ENCODE measurements around the gene HS6ST1. TPM values are rescaled to one million over a fixed set of nuclear protein-coding genes. Genes with fewer than 3 reads are reported as not detected.

Gene HS6ST1
- total and polyA plus RNA-seq, 2 of the 4 experiments (the other 2 are of a cell fraction): 29.9 to 36.9 TPM

GRCh38 chr2:128258218-128258617, 60.5 kb downstream of the HS6ST1 start:
- H3K79me1 ChIP-seq (ENCODE audit: low read depth in 1 of 2, low read length in 2 of 2): peaks cover 0 to 7% of the 10 kb centered on the region in 2 experiments; a peak in 2 of 4 replicates
- intact Hi-C loops (cut with micrococcal nuclease): no loop called here
- H3K36me3 ChIP-seq (ENCODE audit: control insufficient read depth, insufficient read depth, low read length): peaks cover 2% of the 10 kb centered on the region; the same call in 1 of the 2 replicates
- H2BK15ac ChIP-seq (ENCODE audit: low read depth, low read length): no peak overlapping the region
- ATAC-seq (ENCODE audit: low read depth) (no peak), DNase-seq (no peak)
- H3K23ac ChIP-seq (ENCODE audit: low read depth, low read length): no peak overlapping the region
- H3K9me1 ChIP-seq (ENCODE audit: insufficient read depth, low read length): peaks cover 9% of the 10 kb centered on the region; the same call in 1 of the 2 replicates
- H3K27ac ChIP-seq (ENCODE audit: insufficient read depth, low read length): no peak overlapping the region
- H3K56ac ChIP-seq (ENCODE audit: extremely low read depth, insufficient read depth, low read length): no peak overlapping the region
- H2BK120ac ChIP-seq (ENCODE audit: low read depth, low read length): no peak overlapping the region
- ChIA-PET CTCF (interaction anchor here (0.6 kb wide), 1 partner anchor 299 kb away, joined by 4 read pairs; no protein-coding TSS in a partner anchor), POLR2A (ENCODE audit: unreplicated experiment) (no interaction called here)
- no peak overlapping the region for H4K91ac ChIP-seq (ENCODE audit: insufficient read depth, low read depth, low read length)
- peak overlapping the region; percentile 32 for H2AFZ ChIP-seq (replicated peaks; ENCODE audit: low read length, poor library complexity)
- no peak overlapping the region for H2BK5ac ChIP-seq (ENCODE audit: low read depth, low read length, poor library complexity, severe bottlenecking)
- TF ChIP-seq MAFK (IDR thresholded peaks at IDR 0.05; ENCODE audit: low read depth, low read length) (no peak), RCOR1 (IDR thresholded peaks at IDR 0.05; ENCODE audit: insufficient replicate concordance, low read length) (no peak), MXI1 (IDR thresholded peaks at IDR 0.05; ENCODE audit: borderline replicate concordance, low read depth, low read length) (no peak), RAD21 (IDR thresholded peaks at IDR 0.05; ENCODE audit: low read length) (no peak), CHD1 (IDR thresholded peaks at IDR 0.05; ENCODE audit: low read depth, low read length) (no peak), NFE2L2 (IDR thresholded peaks at IDR 0.05; ENCODE audit: low read depth, low read length) (no peak), POLR2A (IDR thresholded peaks at IDR 0.05; ENCODE audit: low read depth, low read length) (no peak), SMC3 (IDR thresholded peaks at IDR 0.05; ENCODE audit: low read depth, low read length) (no peak), CEBPB (IDR thresholded peaks at IDR 0.05; ENCODE audit: low read depth, low read length) (no peak), CTCF (conservative IDR thresholded peaks at IDR 0.05; ENCODE audit: low read depth, low read length) (no peak), RFX5 (IDR thresholded peaks at IDR 0.05; ENCODE audit: low read depth, low read length) (no peak), BHLHE40 (IDR thresholded peaks at IDR 0.05; ENCODE audit: low read depth, low read length) (no peak), FOS (IDR thresholded peaks at IDR 0.05; ENCODE audit: low read depth, low read length) (no peak), MAZ (IDR thresholded peaks at IDR 0.05; ENCODE audit: borderline replicate concordance, low read depth, low read length) (no peak)
- TF ChIP-seq, protein P1, sequence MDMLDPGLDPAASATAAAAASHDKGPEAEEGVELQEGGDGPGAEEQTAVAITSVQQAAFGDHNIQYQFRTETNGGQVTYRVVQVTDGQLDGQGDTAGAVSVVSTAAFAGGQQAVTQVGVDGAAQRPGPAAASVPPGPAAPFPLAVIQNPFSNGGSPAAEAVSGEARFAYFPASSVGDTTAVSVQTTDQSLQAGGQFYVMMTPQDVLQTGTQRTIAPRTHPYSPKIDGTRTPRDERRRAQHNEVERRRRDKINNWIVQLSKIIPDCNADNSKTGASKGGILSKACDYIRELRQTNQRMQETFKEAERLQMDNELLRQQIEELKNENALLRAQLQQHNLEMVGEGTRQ (IDR thresholded peaks at IDR 0.05; ENCODE audit: low read depth, low read length): no peak
- TF ChIP-seq, protein P2, sequence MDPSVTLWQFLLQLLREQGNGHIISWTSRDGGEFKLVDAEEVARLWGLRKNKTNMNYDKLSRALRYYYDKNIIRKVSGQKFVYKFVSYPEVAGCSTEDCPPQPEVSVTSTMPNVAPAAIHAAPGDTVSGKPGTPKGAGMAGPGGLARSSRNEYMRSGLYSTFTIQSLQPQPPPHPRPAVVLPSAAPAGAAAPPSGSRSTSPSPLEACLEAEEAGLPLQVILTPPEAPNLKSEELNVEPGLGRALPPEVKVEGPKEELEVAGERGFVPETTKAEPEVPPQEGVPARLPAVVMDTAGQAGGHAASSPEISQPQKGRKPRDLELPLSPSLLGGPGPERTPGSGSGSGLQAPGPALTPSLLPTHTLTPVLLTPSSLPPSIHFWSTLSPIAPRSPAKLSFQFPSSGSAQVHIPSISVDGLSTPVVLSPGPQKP (IDR thresholded peaks at IDR 0.05; ENCODE audit: borderline replicate concordance, low read depth, low read length): no peak
- H3K14ac ChIP-seq (replicated peaks; ENCODE audit: low read depth, low read length): peak overlapping the region; percentile 51
- no peak overlapping the region for H4K5ac ChIP-seq (ENCODE audit: low read depth, low read length)
- H4K20me1 ChIP-seq (ENCODE audit: insufficient read depth, low read length): peaks cover 3% of the 10 kb centered on the region; the same call in 1 of the 2 replicates
- no peaks in the 10 kb centered on the region for H3K27me3 ChIP-seq (ENCODE audit: control insufficient read depth, insufficient read depth, low read length)
- H3K4me2 ChIP-seq (ENCODE audit: low read depth, low read length): no peak overlapping the region
- H2BK20ac ChIP-seq (ENCODE audit: low read depth, low read length): no peak overlapping the region
- H3K4ac ChIP-seq (ENCODE audit: low read depth, low read length): no peak overlapping the region
- H2AK5ac ChIP-seq (ENCODE audit: low read depth, low read length): no peak overlapping the region
- WGBS, 2 experiments (ENCODE audit: extremely low coverage in 2 of 2, insufficient read length in 1 of 2): 83% methylated on average over 2 of the region's 6 CpGs; no CpG with 5 or more reads in 1 of the 2 experiments
- H2AK9ac ChIP-seq (replicated peaks; ENCODE audit: low read depth, low read length, poor library complexity): no peak overlapping the region
- no peak overlapping the region for H3K18ac ChIP-seq (ENCODE audit: low read depth, low read length)
- H4K8ac ChIP-seq (ENCODE audit: low read depth in 2 of 2, low read length in 2 of 2): no peak overlapping the region
- no peak overlapping the region for H3K4me3 ChIP-seq (ENCODE audit: insufficient read depth, low read depth, low read length)
- H3K9me3 ChIP-seq (ENCODE audit: control insufficient read depth, insufficient read depth, low read length): peaks cover 3% of the 10 kb centered on the region; the same call in 1 of the 2 replicates
- BruUV-seq (replicated peaks): no TSS peak
- dilution Hi-C loops (cut with HindIII; ENCODE audit: low sequenced_read_pairs, unreplicated experiment): no loop called here
- in situ Hi-C loops (cut with MboI; ENCODE audit: low sequenced_read_pairs): no loop called here
- H3K4me1 ChIP-seq (ENCODE audit: control insufficient read depth, insufficient read depth, low read length): peaks cover 5% of the 10 kb centered on the region; the same call in 1 of the 2 replicates
- no peak overlapping the region for H3K9ac ChIP-seq (ENCODE audit: low read depth, low read length)

Data from IMR-90 (cell line).